Measurements from ENCODE around the gene GPBP1L1. TPM values are rescaled to one million over a fixed set of nuclear protein-coding genes. Genes with fewer than 3 reads are reported as not detected.

The GPBP1L1 gene
- total and polyA plus RNA-seq, 2 of the 13 experiments (the other 11 are each of a cell fraction or from before 2014, with no cell fraction given), result 45.9 to 86.1 TPM

DNA sequence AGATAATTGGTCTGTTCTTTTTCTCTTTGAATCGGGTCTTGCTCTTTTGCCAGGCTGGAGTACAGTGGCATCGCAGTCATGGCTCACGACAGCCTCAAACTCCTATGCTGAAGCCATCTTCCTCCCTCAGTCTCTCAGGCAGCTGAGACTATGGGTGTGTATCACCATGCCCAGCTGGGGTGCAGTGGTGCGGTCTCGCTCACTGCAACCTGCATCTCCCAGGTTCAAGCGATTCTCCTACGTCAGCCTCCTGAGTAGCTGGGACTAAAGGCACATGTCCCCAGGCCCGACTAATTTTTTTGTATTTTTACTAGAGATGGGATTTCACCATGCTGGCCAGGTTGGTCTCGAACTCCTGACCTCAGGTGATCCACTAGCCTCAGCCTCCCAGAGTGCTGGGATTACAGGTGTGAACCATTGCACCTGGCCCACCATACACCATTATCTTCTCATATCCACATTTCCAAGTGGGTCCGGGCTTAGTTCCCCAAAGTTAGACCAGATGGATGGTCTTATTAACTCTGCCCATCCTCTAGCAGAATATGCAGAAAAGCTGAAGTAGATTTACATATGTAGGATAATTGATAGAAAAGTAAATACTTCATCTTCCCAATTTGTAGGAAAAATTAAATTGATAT, 75.6 kb downstream of the GPBP1L1 start:
- Histone ChIP-seq H3K9me3 (ENCODE audit: low read length) (no peaks in the 10 kb centered on the region), H2AFZ (ENCODE audit: low read length) (no peak overlapping the region), H4K20me1 (ENCODE audit: insufficient read depth, low read length) (no peaks in the 10 kb centered on the region), H3K4me1 (ENCODE audit: insufficient read depth, low read length) (no peaks in the 10 kb centered on the region), H3K9ac (ENCODE audit: insufficient read depth, low read depth, low read length) (no peak overlapping the region), H3K79me2 (ENCODE audit: insufficient read depth, low read length) (peaks cover 25% of the 10 kb centered on the region), H3K27ac (ENCODE audit: extremely low read length, insufficient read depth, low read length) (no peak overlapping the region), H3K27me3 (ENCODE audit: control insufficient read depth in 1 of 2, insufficient read depth in 2 of 2, low read length in 2 of 2) (no peaks in the 10 kb centered on the region), H3K36me3 (replicated peaks in 1 of 2; ENCODE audit: control insufficient read depth in 1 of 2, insufficient read depth in 2 of 2, low read length in 2 of 2) (peaks cover 29 to 86% of the 10 kb centered on the region in 2 experiments), H3K4me3 (replicated peaks in 1 of 3; ENCODE audit: insufficient read depth in 1 of 3, low read depth in 2 of 3, low read length in 3 of 3) (no peak overlapping the region), H3K4me2 (ENCODE audit: low read depth, low read length) (no peak overlapping the region)
- in situ Hi-C loops (cut with HindIII; ENCODE audit: extremely low pct_ligation_motif_present, low pct_unique_long_range_greater_than_20kb) (no loop called here), intact Hi-C loops (cut with micrococcal nuclease; ENCODE audit: unreplicated experiment) (no loop called here)
- ATAC-seq, result peak; percentile 11; the same call in 2 of the 3 replicates
- no peak for DNase-seq (ENCODE audit: low spot score)
- no TSS peak for BruUV-seq (replicated peaks)
- ChIA-PET CTCF (ENCODE audit: low intra/inter-chr PET ratio, low total read pairs) (no interaction called here), POLR2A (no interaction called here)
- no peak for TF ChIP-seq SRY (CRISPR knock-in tag; IDR thresholded peaks at IDR 0.05)
- TF ChIP-seq ATF1 (CRISPR knock-in tag; IDR thresholded peaks at IDR 0.05), result no peak
- TF ChIP-seq, protein P1, sequence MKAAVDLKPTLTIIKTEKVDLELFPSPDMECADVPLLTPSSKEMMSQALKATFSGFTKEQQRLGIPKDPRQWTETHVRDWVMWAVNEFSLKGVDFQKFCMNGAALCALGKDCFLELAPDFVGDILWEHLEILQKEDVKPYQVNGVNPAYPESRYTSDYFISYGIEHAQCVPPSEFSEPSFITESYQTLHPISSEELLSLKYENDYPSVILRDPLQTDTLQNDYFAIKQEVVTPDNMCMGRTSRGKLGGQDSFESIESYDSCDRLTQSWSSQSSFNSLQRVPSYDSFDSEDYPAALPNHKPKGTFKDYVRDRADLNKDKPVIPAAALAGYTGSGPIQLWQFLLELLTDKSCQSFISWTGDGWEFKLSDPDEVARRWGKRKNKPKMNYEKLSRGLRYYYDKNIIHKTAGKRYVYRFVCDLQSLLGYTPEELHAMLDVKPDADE (CRISPR knock-in tag; IDR thresholded peaks at IDR 0.05), result no peak
- TF ChIP-seq KDM1A (CRISPR knock-in tag; IDR thresholded peaks at IDR 0.05), result no peak
- TF ChIP-seq EP300 (IDR thresholded peaks at IDR 0.05; ENCODE audit: low read depth in 2 of 2, low read length in 2 of 2), result no peak
- no peak for TF ChIP-seq EP300 (CRISPR knock-in tag; IDR thresholded peaks at IDR 0.05; ENCODE audit: borderline replicate concordance)
- TF ChIP-seq CREM (IDR thresholded peaks at IDR 0.05), result no peak
- no peak for TF ChIP-seq CREM (CRISPR knock-in tag; IDR thresholded peaks at IDR 0.05)
- peak; percentile 74; the same call in 1 of the 2 replicates for TF ChIP-seq POLR2AphosphoS2 (IDR thresholded peaks at IDR 0.05; ENCODE audit: low read depth, low read length)
- no peak for FAIRE-seq
- WGBS (ENCODE audit: low lambda C conversion rate), result 100% methylated on average over 10 of the region's 10 CpGs
